Amygdala (tissue), 56 donors: ENCODE measurements around the gene SH3BGRL2.
"Not testable (repeated sequence)": the region's sequence is repeated elsewhere in the genome, so short reads cannot be mapped to it uniquely, and the experiment has no call there.

Experiments
- DNase-seq, 56 donors: peaks; one replicate each; lab custom pipeline; 2025; lab: John Stamatoyannopoulos, UW

The SH3BGRL2 gene

GRCh38 chr6:79731471-79731870 is 100.3 kb downstream of the SH3BGRL2 start:
- no peak for DNase-seq

GRCh38 chr6:79733388-79733787 is 102.3 kb downstream of the SH3BGRL2 start:
- no peak for DNase-seq

- no peak for DNase-seq
Observed at GRCh38 chr6:79734374-79734773, 103.2 kb downstream of the SH3BGRL2 start.

GRCh38 chr6:79735183-79735582 is 104.1 kb downstream of the SH3BGRL2 start:
- DNase-seq: no peak

- peak in 2 of 56 donors; percentile 5 to 6 for DNase-seq
Observed at GRCh38 chr6:79737172-79737571, 106.0 kb downstream of the SH3BGRL2 start.

- DNase-seq: no peak
Observed at GRCh38 chr6:79742030-79742429, 110.9 kb downstream of the SH3BGRL2 start.

GRCh38 chr6:79745282-79745681 is 114.2 kb downstream of the SH3BGRL2 start:
- not testable (repeated sequence) for DNase-seq

GRCh38 chr6:79746325-79746724 is 115.2 kb downstream of the SH3BGRL2 start:
- DNase-seq: not testable (repeated sequence)

GRCh38 chr6:79750806-79751205 is 119.7 kb downstream of the SH3BGRL2 start:
- no peak for DNase-seq
